ENCODE measurements around the gene ARMC9. TPM values are rescaled to one million over a fixed set of nuclear protein-coding genes. Genes with fewer than 3 reads are reported as not detected.
A peak's percentile ranks its signal among the peaks of the same experiment; 100 is the strongest.

The ARMC9 gene
- total RNA-seq, 2 donors from 2014 or later: 6.9 to 10.1 TPM

DNA sequence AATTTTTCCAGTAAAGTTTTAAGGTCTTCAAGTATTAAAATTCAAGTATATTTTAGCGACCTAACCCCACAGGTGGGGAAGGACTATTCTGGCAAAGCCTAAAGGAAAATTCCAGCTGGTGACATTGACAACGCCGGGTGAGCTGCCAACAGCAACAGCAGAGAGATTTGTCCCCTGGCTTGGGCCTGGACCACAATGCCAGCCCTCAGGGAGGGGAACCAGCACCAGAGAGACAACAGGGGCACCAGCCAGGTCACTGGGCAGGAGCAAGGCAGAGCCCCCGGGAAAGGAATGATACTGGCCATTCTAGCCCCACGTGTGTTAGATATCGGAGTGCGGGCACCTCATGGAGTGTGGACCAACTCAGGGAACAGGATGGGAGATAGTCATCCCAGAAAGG is 95.7 kb downstream of the ARMC9 start:
- Histone ChIP-seq H3K9me3 (no peaks in the 10 kb centered on the region), H3K4me1 (peaks cover 11% of the 10 kb centered on the region), H3K4me3 (no peak overlapping the region), H3K36me3 (replicated peaks in 1 of 2; ENCODE audit: insufficient read depth in 1 of 2, low read depth in 2 of 2) (peaks cover 0 to 2% of the 10 kb centered on the region in 2 donors), H3K27ac (no peak overlapping the region), H3K27me3 (no peaks in the 10 kb centered on the region)
- WGBS, 2 donors: 44 to 63% methylated on average over 7 of the region's 7 CpGs
- ATAC-seq (no peak), DNase-seq (peak in 3 of 4 donors; percentile 24 to 60 (median 51))
- TF ChIP-seq POLR2A (IDR thresholded peaks at IDR 0.05): no peak
- TF ChIP-seq, protein P1, sequence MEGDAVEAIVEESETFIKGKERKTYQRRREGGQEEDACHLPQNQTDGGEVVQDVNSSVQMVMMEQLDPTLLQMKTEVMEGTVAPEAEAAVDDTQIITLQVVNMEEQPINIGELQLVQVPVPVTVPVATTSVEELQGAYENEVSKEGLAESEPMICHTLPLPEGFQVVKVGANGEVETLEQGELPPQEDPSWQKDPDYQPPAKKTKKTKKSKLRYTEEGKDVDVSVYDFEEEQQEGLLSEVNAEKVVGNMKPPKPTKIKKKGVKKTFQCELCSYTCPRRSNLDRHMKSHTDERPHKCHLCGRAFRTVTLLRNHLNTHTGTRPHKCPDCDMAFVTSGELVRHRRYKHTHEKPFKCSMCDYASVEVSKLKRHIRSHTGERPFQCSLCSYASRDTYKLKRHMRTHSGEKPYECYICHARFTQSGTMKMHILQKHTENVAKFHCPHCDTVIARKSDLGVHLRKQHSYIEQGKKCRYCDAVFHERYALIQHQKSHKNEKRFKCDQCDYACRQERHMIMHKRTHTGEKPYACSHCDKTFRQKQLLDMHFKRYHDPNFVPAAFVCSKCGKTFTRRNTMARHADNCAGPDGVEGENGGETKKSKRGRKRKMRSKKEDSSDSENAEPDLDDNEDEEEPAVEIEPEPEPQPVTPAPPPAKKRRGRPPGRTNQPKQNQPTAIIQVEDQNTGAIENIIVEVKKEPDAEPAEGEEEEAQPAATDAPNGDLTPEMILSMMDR (IDR thresholded peaks at IDR 0.05): no peak
- intact Hi-C loops (cut with DNase I): loop anchor here (5.0 kb wide), 1 partner anchor 93 kb away; no protein-coding TSS in a partner anchor

DNA sequence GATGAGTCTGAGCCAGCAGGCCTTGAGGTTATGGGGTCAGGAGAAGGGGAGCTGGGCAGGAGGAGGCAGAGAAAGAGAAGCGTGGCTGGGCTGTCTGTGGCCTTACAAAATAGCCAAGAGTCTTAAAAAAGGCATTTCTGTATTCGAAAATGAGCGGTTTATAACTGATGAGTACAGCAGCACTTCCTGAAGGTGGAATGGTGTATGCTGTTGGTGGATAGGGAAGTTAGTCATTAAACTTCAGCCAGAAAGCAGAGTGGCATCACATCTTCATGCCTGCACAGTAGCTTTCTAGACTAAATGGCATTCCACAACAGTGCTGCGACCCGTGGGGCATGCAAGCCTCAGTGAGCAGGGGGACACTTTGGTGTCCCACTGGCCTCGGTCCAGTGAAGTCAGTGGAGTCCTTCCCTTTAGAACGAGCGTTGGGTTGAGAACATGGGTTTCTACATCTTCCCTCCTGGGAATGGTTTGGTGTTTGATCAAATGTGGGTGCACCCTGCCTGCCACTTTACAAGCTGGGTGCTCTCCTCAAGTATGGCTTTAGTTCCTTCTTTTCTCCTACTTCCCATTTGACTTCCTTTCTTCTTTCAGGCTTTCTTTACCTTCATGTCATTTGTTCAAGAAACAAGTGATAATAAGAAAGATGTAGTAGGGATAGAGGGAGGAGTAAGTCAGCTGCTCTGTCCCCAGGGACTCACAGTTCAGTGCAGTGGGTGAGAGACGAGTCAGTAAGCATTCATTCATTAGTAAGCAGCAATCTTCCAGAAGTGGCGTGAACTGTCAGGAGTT is 96.3 kb downstream of the ARMC9 start:
- TF ChIP-seq, protein P1 (IDR thresholded peaks at IDR 0.05): no peak
- no peak for TF ChIP-seq POLR2A (IDR thresholded peaks at IDR 0.05)
- Histone ChIP-seq H3K9me3 (no peaks in the 10 kb centered on the region), H3K27me3 (no peaks in the 10 kb centered on the region), H3K4me1 (peaks cover 16% of the 10 kb centered on the region), H3K4me3 (no peak overlapping the region), H3K27ac (no peak overlapping the region), H3K36me3 (replicated peaks in 1 of 2; ENCODE audit: insufficient read depth in 1 of 2, low read depth in 2 of 2) (peaks cover 0 to 2% of the 10 kb centered on the region in 2 donors)
- ATAC-seq (no peak), DNase-seq (no peak)
- intact Hi-C loops (cut with DNase I): loop anchor here (5.0 kb wide), 1 partner anchor 93 kb away; no protein-coding TSS in a partner anchor
- 70 to 73% methylated on average over 9 to 10 of the region's 10 CpGs for WGBS, 2 donors

DNA sequence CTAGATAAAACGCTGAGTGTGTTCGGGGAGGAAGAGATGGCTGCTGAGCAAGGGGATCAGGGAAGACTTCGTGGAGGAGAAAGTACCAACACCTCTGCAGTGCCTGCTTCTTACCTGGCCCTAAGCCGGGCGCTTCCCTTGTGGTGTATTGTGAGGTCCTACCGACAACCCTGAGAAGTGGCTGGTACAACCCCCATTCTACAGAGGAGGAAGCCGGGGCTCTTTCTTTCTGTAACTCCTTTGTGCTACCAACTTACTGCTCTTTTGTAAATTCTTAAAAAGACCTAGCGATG is 96.9 kb downstream of the ARMC9 start:
- DNase-seq: no peak
- 82 to 84% methylated on average over 8 of the region's 8 CpGs for WGBS, 2 donors
- H3K27me3 ChIP-seq: no peaks in the 10 kb centered on the region
- ATAC-seq: no peak
- H3K9me3 ChIP-seq: no peaks in the 10 kb centered on the region
- peaks cover 0 to 2% of the 10 kb centered on the region in 2 donors for H3K36me3 ChIP-seq (replicated peaks in 1 of 2; ENCODE audit: insufficient read depth in 1 of 2, low read depth in 2 of 2)
- H3K27ac ChIP-seq: no peak overlapping the region
- H3K4me1 ChIP-seq: peaks cover 21% of the 10 kb centered on the region
- TF ChIP-seq, protein P1 (IDR thresholded peaks at IDR 0.05): no peak
- TF ChIP-seq POLR2A (IDR thresholded peaks at IDR 0.05): no peak
- intact Hi-C loops (cut with DNase I): no loop called here
- no peak overlapping the region for H3K4me3 ChIP-seq

- TF ChIP-seq, protein P1 (IDR thresholded peaks at IDR 0.05): no peak
- TF ChIP-seq POLR2A (IDR thresholded peaks at IDR 0.05): no peak
- DNase-seq (no peak), ATAC-seq (no peak)
- peak overlapping the region in 1 of 4 donors; percentile 49 for H3K27ac ChIP-seq
- H3K4me3 ChIP-seq: no peak overlapping the region
- 87 to 88% methylated on average over 13 of the region's 13 CpGs for WGBS, 2 donors
- H3K4me1 ChIP-seq: peaks cover 27% of the 10 kb centered on the region
- no peaks in the 10 kb centered on the region for H3K27me3 ChIP-seq
- H3K9me3 ChIP-seq: no peaks in the 10 kb centered on the region
- H3K36me3 ChIP-seq (replicated peaks in 1 of 2; ENCODE audit: insufficient read depth in 1 of 2, low read depth in 2 of 2): peaks cover 0 to 2% of the 10 kb centered on the region in 2 donors
- intact Hi-C loops (cut with DNase I): no loop called here
These were observed 98.1 kb downstream of the ARMC9 start for GRCh38 chr2:231296401-231296974.

All from body of pancreas (tissue), 4 donors.